GM21390 (cell line): Measurements from ENCODE around the gene ANKFY1.
"Not testable (repeated sequence)": the region's sequence is repeated elsewhere in the genome, so short reads cannot be mapped to it uniquely, and the experiment has no call there.

Experiments used
- ATAC-seq: cut with Tn5 transposase; IDR thresholded peaks from one replicate; pipeline ENCODE4 v1.9.1; 2021; ENCODE audit not compliant: unreplicated experiment

Gene ANKFY1

DNA sequence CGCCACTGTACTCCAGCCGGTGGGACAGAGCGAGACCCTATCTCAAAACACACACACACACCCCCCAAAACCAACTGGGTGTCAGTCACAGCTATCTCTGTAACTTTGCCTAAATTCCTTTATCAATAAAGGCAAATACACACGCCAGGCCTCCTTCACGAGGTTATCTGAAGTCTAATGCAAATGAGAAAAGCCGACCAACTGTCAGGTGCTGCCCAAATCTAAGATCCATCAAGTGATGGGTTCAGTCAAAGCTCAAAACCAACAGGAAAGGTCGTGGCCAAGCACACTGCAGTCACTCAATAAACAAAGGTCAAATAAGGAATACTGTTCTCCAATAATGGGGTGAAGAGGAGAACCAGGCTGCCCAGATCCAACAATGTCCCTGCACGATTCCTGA lies 1.1 kb downstream of the ANKFY1 start:
- no peak for ATAC-seq

- ATAC-seq = no peak
These were observed 2.3 kb downstream of the ANKFY1 start for GRCh38 chr17:4261452-4261851.

DNA sequence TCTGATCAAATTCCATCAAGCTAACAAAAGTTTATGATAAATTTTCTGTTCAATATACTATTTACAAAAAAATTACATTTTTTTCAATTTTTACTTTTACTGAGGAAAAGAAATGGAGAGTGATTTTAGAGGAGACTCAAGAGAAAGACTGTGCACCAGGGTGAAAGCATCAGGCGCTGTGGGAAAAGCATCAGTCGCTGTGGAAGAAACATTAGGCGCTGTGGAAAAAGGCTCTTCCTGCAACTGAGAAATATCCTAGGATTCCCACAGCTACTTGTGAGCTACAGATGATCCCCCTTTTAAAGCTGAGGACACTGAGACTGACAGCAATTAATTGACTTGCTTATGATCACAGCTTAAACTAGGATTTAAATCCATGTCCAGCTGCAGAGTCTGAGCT lies 4.9 kb downstream of the ANKFY1 start:
- no peak for ATAC-seq

DNA sequence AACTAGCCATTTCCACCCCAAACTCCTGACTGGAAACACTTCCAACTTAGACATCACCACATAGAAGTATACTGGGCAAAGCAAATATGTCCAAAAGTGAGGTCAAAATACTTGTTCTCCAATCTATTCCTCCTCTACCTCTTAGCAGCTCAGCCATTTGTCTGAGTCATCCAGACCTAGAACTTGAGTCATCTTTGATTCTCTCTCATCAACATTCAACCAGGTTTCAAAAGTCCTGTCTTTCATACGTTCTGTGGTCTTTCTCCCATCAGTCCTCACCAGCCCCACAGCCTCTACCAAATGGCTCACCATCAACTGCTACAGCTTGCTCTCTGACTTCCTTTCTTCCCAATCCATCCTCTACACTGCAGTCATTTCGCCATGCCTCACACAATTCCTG lies 6.8 kb downstream of the ANKFY1 start:
- ATAC-seq = no peak

- ATAC-seq = not testable (repeated sequence)
These were observed 8.5 kb downstream of the ANKFY1 start for GRCh38 chr17:4255271-4255670.

DNA sequence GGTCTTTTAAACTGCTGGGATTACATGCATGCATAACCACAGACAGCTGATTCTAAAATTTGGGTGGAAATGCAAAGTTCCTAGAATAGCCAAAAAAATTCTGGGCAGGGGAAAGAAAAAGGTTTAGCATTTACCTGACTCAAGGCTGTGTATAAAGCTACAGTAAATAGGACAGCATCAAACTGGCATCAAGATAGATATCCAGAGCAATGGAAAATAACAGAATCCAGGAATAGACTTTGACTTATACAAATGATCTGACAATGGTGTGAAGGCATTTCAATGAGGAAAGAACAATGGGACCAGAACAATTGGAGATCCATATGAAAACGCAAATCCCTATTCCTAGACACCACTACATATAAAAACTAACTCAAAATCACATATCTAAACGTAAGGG lies 12.9 kb downstream of the ANKFY1 start:
- no peak for ATAC-seq

- no peak for ATAC-seq
These were observed 14.2 kb downstream of the ANKFY1 start for GRCh38 chr17:4249452-4250029.

- no peak for ATAC-seq
These were observed 15.1 kb downstream of the ANKFY1 start for GRCh38 chr17:4248504-4249277.

DNA sequence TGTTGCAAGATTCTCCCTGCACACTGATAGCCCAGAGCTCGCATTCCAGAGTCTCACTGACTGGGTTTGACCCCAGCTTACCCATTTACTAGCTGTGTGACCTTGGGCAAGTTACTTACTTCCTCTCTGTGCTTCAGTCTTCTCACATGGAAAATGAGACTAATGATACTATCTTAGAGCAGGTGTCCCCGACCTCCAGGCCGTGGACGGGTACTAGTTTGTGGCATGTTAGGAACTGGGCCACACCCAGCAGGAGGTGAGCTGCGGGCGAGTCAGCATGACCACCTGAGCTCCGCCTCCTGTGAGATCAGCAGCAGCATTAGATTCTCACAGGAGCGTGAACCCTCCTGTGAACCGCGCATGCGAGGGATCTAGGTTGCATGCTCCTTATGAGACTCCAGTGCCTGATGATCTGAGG lies 15.8 kb downstream of the ANKFY1 start:
- ATAC-seq = no peak

- ATAC-seq = no peak
These were observed 16.3 kb downstream of the ANKFY1 start for GRCh38 chr17:4247361-4247970.

DNA sequence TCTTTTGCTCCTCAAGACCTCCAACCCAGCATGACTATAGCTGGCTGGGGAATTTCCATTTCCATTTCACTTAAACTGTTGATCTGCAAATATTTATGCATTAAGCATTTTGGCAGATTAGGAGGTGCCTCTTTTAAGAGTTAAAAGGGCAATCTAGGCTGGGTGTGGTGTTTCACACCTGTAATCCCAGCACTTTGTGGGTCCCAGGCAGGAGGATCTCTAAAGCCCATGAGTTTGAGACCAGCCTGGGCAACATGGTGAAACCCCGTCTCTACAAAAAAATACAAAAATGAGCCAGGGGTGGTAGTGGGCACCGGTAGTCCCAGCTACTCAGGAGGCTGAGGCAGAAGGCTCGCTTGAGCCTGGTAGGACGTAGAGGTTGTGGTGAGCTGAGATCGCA lies 17.1 kb downstream of the ANKFY1 start:
- ATAC-seq = no peak

GRCh38 chr17:4241535-4241934 lies 22.2 kb downstream of the ANKFY1 start:
- no peak for ATAC-seq

DNA sequence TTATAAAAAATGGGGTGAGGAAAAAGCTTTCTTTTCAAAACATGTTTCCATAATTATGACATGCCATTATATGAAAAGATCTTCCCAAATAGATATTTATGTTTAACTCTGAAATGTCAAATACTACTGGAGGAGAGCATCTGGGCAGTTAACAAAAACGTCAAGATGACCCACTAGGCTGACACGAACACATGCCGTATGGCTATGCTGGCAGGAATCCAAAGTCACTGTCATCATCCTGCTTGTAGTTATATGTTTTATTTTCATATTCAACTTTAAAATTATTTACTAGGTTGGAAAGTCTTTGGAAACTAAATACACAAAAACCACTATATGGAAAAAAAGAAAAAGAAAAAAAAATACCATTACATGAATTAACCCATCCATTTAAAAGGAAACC lies 27.3 kb downstream of the ANKFY1 start:
- no peak for ATAC-seq

DNA sequence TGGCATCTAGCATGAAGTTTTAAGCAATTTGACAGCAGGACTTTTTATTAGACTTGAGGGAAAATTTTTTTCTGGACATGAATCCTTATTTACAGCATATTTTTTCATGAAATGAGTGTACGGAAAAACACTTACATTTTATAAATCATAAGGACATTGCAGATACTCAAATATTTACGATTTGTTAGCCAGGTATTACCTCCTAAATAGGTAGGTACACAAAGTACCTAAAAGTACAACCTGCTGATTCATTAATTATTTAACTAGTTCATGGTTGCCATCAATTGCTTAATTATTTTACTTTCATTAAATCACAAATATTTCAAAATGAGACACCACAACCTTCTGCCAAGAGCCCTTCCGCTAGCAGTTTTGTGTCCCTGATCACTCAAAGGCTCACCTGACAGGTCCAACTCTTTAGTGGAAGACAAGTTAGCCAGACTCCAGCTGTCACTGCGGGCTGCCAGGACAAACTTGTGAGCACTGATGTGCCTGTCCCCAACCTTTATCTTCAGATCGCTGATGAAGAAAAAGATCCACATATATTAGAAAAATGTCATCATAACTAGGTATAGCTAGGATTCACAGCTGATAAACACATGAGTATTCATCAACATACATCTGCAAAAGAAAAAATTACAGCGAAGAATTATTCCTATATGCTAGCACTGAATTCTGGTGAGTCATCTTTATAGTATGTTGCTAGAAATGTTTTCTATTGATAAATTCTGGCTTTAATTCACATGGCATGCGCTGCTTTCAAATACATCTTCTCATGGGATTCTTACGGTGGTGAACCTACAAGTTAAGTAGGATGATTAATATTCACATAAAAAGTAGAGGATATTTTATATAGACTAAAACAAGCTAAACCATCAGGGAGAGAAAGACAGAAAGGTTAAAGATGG lies 28.2 kb downstream of the ANKFY1 start:
- no peak for ATAC-seq

DNA sequence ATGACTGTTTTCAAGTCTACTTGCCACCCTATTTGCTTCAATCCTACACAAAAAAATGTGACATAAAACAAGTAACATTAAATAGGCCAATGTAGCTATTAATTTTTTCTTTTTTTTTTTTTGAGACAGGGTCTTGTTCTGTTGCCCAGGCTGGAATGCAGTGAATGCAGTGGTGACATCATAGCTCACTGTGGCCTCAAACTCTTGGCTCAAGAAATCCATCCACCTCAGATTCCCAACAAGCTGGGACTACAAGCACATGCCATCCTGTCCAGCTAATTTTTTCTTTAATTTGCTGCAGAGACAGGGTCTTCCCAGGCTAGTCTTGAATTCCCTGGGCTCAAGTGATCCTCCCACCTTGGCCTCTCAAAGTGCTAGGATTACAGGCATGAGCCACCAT lies 29.4 kb downstream of the ANKFY1 start:
- ATAC-seq = no peak

- ATAC-seq = no peak
These were observed 30.0 kb downstream of the ANKFY1 start for GRCh38 chr17:4233668-4234258.

- ATAC-seq = no peak
These were observed 31.5 kb downstream of the ANKFY1 start for GRCh38 chr17:4232168-4232813.

- ATAC-seq = no peak
These were observed 33.9 kb downstream of the ANKFY1 start for GRCh38 chr17:4229627-4230541.

- ATAC-seq = no peak
These were observed 41.7 kb downstream of the ANKFY1 start for GRCh38 chr17:4221899-4222659.
